HG03457 (cell line): ENCODE data around the gene KIAA0232.
"Not testable (repeated sequence)": the region's sequence is repeated elsewhere in the genome, so short reads cannot be mapped to it uniquely, and the experiment has no call there.

Experiments used
- ATAC-seq: cut with Tn5 transposase; IDR thresholded peaks from one replicate; pipeline ENCODE4 v1.9.1; 2021; ENCODE audit warnings: moderate number of reproducible peaks; ENCODE audit not compliant: unreplicated experiment

KIAA0232 gene

DNA sequence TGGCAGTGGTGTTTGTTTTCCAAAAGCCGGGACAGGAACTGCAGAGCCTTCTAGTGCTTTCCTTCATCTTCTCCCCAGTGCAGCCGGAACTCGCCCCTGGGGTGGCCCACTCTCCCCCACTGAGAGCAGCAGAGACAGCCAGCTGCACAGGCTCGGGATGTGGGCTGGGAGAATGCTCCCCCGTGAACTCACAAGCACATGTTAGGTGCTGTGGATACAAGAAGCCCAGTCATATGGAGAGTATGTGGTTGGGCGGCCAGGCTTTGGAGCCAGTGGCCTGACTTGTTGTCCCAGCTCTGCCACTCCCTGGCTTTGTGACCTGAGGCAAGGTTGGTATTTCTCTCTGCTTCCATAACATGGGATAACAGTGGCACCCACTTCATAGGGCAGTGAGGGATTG lies 9.4 kb upstream of the KIAA0232 start:
- ATAC-seq, result no peak

- ATAC-seq, result no peak
Measured at GRCh38 chr4:6773616-6774540, 8.6 kb upstream of the KIAA0232 start.

DNA sequence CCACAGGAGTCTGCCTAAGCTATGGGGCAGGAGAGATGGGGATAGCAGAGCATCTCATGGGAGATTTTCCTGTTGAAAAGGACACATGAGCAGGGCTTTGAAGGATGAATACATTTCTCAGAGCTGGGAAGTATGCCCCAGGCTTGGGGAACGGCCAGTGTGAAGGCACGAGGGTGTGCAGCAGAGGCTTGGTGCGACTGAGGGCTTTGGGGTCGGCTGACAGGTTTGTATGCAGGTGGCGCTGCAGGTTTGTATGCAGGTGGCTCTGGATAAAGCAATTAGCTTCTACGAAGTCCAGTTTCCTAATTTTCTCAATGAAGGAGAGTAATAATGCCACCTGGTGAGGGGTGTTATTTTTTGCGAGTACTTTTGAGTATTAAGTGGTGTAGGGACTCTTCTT lies 6.8 kb upstream of the KIAA0232 start:
- ATAC-seq, result no peak

DNA sequence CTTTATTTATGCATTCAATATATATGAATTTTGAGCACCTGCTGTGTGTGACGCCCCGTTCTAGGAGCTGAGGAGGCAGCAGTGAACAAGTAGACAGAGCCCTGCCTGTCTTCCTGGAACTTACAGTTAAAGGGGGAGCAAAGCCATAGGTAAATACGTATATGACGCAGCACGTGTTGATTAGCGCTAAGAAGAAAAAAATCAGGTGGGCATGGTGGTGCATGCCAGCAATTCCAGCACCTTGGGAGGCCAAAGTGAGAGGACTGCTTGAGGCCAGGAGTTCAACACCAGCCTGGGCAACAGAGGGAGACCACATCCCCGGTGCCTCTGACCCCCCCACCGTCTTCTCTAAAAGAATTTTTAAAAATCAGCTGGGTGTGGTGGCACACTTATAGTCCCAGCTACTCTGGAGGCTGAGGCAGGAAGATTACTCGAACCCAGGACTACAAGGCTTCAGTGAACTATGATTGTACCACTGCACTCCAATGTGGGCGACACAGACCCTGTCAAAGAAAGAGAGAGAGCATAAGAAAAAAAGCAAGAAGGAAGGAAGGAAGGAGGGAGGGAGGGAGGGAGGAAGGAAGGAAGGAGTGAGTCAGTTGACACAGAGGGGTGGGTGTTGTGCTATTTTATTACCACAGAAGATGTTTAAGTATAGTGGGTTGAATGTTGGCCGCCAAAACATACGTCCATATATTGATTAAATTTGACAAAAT lies 5.4 kb upstream of the KIAA0232 start:
- ATAC-seq, result no peak

- no peak for ATAC-seq
Measured at GRCh38 chr4:6777636-6778281, 4.8 kb upstream of the KIAA0232 start.

DNA sequence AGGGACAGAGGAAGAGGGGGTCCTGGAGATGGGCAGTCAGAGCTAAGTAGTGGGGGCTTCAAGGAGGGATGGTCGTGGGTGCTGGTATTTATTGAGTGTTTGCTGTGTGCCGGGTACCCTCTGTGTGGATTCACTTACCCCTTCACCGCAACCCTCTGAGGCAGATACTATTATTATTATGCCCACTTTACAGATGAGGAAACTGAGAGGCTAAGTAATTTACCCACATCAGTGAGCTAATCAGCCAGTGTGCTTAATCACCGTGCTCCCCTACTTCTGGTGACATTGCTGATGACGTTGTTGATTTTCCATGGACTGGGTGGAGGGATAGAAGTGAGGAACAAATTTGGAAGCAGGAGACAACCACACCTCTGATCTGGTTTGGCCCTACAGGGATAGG lies 4.1 kb upstream of the KIAA0232 start:
- ATAC-seq, result no peak

- ATAC-seq, result no peak
Measured at GRCh38 chr4:6779667-6780565, 2.6 kb upstream of the KIAA0232 start.

GRCh38 chr4:6781113-6781512 lies 1.4 kb upstream of the KIAA0232 start:
- no peak for ATAC-seq

DNA sequence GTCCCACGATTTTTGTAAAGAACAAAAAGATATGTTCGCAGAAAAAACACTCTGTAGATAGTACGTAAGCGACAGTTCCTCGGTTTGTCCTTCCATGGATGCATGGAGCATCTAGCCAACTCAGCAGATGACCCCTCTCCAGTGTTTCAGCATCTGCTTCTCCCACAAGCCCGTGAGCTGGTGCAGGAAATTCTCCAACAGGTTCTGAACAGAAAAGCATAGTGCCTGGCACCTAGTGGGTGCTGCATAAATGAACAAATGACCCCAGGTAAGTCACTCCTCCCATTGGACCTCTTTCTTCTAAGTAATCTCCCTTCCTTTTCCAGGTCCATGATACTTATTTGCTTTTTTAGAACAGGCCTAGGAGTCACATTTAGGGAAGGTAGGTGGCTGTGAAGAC lies 966 bp upstream of the KIAA0232 start:
- no peak for ATAC-seq

DNA sequence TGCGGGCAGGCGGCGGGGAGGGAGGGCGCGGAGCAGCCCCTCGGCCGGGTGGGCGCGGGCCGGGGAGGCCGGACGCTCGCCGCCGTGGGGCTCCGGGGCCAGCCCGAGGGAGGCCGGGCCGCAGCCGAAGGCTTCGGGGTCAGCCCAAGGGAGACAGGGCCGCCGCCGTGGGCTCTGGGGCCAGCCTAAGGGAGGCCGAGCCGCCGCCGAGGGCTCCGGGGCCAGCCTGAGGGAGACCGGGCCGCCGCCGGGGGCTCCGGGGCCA lies 251 bp downstream of the KIAA0232 start:
- ATAC-seq, result no peak

DNA sequence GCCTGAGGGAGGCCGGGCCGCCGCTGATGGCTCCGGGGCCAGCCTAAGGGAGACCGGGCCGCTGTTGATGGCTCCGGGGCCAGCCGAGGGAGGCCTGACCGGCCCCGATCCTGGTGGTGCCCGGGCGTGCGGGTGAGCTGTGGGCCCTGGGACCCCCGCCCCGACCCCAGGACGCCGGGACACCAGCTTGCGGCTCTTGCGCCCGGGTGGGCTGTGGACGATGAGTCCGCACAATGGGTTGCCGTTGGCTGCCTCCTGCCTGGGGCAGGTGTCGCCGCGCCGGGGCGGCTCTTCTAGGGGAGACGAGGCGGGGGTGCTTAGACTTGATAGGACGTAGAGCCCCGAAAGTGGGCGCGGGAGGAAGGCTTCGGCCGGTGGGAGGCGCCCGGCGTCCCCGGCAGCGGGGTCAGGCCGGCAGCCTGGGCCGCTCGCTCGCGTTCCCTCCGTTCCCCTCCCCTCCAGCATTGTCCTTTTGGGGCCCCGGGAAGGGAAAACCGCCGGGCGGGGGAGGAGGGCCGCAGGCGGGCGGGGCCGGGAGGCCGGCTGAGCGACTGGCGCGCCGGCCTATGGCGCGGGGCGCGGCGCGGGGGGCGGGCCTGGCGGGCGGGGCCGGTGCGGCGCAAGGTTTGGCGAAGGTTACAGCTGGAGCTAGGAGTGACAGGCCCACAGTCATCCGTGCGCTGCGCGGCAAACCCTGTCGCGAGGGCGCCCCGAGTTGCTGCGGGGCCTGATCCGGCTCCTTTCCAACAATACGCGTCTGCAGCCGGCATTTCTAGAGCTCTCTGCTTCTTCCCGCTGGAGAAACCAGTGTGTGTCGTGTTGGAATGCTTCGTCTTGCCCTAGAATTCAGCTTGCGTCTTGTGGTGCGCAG lies 819 bp downstream of the KIAA0232 start:
- peak; percentile 63 for ATAC-seq

- ATAC-seq, result no peak
Measured at GRCh38 chr4:6785572-6785925, 3.0 kb downstream of the KIAA0232 start.

- ATAC-seq, result no peak
Measured at GRCh38 chr4:6788123-6788522, 5.6 kb downstream of the KIAA0232 start.

GRCh38 chr4:6791245-6791644 lies 8.7 kb downstream of the KIAA0232 start:
- not testable (repeated sequence) for ATAC-seq

DNA sequence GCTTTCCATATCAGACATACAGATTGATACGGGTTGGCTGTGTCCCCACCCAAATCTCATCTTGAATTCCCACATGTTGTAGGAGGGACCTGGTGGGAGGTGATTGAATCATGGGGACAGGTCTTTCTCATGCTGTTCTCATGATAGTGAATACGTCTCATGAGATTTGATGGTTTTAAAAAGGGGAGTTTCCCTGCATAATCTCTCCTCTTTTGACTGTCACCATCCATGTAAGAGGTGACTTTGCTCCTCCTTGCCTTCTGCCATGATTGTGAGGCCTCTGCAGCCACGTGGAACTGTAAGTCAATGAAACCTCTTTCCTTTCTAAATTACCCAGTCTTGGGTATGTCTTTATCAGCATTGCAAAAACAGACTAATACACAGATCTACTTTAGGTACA lies 9.3 kb downstream of the KIAA0232 start:
- ATAC-seq, result not testable (repeated sequence)

DNA sequence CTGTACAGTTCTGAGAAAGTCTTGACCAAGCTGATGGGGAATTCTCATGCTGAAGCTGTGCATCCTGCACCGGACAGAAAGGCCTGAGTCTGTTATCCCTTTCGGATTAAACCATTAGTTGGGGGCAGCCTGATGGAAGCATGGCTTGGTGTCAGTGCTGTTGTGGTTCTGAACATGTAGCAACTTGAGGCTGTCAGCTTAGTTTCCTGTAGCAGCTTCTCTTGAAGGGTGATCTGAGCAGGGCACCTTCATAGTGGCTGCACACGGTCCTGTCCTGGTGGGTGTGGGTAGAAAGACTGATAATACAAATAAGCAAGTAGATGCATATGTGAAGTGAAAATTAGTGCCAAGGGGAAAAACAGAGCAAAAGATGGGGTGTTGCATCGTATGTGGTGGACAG lies 11.7 kb downstream of the KIAA0232 start:
- no peak for ATAC-seq

GRCh38 chr4:6795821-6796220 lies 13.3 kb downstream of the KIAA0232 start:
- no peak for ATAC-seq

DNA sequence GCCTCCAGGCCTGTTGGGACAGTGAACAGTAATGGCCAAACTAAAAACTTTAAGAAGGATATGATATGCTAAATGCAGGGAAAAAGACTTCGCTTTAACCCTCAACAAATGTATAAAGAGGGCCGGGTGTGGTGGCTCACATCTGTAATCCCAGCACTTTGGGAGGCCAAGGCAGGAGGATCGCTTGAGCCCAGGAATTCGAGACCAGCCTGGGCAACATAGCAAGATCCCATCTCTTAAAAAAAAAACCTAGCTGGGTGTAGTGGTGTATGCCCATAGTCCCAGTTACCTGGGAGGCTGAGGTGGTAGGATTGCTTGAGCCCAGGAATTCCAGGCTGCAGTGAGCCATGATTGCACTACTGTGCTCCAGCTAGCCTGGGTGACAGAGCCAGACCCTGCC lies 14.8 kb downstream of the KIAA0232 start:
- ATAC-seq, result not testable (repeated sequence)

DNA sequence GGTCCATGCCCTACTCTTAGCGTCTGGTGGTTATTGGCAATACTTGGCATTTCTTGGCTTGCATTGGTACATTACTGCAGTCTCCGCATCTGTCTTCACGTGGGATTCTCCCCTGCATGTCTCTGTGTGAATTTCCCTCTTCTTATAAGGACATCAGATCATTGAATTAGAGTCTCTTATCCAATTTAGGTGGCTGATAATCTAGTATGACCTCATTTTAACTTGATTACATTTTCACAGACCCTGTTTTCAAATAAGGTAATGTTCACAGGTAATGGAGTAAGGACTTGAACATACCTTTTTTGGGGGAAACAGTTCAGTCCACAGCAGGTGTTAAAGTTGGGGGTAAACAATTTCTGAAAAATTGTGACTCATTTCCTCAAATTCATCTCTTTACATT lies 16.6 kb downstream of the KIAA0232 start:
- no peak for ATAC-seq

DNA sequence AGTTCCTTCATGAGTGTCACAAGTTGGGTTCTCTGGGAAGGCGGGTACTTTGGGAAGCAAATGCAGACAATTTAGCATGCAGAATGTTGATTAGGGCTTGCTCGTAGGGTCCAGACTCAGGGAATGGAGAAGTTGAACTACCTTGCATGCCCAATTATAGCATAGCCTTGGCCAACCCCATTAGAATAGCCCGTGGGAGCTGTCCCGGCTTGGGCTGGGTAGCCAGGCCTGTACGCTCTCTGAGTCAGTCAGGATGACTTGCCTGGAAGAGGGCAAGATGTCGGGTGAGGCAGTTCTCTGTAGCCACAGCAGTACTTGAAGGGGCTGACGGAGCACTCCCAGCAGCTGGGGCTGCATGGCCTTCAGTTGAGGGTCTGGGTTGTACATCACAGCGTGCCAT lies 19.5 kb downstream of the KIAA0232 start:
- ATAC-seq, result no peak
